GM18498 (cell line): ENCODE measurements around the gene ATAD3C.
"Not testable (repeated sequence)": the region's sequence is repeated elsewhere in the genome, so short reads cannot be mapped to it uniquely, and the experiment has no call there.

Experiments used
- ATAC-seq: cut with Tn5 transposase; IDR thresholded peaks from one replicate; pipeline ENCODE4 v1.9.1; 2021; ENCODE audit warnings: mild to moderate bottlenecking, moderate library complexity; ENCODE audit not compliant: unreplicated experiment

The ATAD3C gene

DNA sequence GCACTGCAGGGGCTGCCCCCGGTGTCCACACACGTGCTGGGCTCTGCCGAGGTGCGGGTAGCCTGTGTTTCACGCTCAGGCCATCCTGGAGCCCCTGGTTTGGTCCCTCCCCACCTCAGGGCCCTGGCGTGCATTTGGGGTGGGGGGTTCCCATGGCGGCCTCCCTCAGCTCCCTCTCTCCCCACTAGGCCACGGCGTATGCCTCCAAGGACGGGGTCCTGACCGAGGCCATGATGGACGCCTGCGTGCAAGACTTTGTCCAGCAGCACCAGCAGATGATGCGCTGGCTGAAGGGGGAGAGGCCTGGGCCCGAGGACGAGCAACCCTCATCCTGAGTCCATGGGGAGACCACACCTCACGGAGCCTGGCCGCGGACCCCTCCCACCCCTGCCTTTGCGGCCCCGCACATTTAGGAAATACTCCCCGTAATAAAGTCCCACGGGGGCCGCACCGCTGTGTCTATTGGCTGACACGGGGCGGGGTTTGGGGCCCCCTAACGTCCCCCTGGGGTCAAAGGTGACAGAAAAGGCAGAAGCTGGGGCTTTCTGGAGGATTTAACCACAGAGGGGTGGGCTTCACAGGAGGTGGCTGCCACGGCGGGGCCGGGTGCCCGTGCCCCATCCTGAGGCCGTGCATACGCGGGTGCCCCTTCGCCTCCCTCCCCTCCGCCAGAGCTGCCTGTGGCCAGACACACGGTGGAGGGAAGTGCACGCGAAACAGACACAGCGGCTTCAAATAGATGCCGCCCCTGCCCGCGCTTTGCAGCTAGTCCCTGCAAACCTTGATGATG lies 18.9 kb downstream of the ATAD3C start:
- ATAC-seq, result not testable (repeated sequence)

GRCh38 chr1:1470626-1471388 lies 21.3 kb downstream of the ATAD3C start:
- ATAC-seq, result no peak

- ATAC-seq, result peak; percentile 93
These were observed 22.0 kb downstream of the ATAD3C start, which contains the start of gene ATAD3B for GRCh38 chr1:1471389-1472052. Gene ATAD3B (plus strand): TSS chr1:1471765. CDS start chr1:1471885, 120 bp downstream.

DNA sequence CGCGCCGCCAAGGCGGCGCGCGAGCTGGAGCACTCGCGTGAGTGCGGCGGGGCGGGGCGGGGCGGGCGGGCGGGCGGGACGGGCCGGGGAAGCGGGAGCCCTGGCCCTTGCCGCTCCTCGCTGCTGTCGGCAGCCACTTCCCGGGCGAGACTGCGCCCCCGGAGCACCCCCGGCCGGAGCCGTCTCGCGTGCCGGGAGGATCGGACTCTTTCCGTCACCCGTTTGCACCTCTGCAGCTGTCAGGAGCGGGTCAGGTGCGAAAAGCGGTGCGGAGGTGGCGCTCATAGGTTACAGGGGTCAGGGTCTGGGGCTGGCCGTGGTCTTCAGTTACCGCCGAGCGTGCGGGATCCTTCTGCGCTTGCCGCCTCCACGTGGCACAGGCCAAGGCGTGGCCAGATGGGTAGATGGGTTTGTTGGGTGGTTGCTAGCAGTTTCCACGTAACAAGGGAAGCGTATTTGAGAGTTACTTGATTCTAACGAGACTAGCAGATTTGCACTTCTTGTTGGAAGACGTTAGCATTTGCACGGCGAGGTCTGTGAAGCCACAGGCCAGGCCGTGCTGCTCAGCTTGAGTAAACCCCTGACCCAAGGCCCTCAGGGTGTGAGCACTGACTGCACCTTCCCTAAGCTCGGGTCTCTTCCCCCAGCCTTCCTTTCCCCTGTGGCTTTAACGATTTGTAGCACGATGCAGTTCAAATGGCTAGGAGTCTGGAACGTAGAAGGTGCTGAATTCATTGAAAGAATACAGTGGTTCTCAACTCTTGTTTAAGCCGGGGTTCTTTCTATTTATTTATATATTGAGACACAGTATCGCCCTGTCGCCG lies 22.8 kb downstream of the ATAD3C start:
- ATAC-seq, result peak; percentile 28

DNA sequence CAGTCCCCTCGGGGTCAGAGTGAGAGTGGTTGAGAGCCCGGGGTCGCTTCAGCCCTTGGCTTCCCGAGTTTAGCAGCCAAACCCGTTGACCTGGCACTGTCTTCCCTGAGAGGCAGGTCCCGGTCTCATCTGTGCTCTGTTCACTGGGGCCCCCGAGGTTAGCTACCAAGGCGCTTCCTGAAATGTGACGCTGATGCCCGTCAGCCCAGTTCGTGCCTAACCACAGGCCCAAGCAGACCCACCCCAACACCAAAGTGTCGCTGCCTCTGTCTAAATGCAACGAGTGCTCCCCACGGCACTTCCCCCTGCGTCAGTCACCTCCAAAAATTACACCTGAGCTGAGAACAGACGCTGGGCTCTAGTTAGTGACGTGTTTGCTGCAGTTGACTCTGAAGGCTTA lies 26.5 kb downstream of the ATAD3C start:
- not testable (repeated sequence) for ATAC-seq

DNA sequence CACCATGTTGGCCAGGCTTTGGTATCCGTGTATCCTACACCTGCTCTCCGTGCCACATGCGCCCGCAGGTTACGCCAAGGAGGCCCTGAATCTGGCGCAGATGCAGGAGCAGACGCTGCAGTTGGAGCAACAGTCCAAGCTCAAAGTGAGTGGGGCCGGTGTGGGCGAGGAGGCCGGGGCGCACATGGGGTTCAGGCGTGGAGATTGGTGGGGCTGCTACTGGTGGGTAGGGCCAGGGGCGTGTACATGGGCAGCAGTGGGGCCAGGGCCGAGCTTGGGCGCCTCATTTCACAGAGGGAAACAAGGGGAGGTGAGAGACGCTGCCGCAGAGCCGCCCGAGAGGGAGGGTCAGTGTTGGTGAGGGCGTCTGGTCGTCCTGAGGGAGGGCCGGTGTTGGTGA lies 27.7 kb downstream of the ATAD3C start:
- no peak for ATAC-seq

DNA sequence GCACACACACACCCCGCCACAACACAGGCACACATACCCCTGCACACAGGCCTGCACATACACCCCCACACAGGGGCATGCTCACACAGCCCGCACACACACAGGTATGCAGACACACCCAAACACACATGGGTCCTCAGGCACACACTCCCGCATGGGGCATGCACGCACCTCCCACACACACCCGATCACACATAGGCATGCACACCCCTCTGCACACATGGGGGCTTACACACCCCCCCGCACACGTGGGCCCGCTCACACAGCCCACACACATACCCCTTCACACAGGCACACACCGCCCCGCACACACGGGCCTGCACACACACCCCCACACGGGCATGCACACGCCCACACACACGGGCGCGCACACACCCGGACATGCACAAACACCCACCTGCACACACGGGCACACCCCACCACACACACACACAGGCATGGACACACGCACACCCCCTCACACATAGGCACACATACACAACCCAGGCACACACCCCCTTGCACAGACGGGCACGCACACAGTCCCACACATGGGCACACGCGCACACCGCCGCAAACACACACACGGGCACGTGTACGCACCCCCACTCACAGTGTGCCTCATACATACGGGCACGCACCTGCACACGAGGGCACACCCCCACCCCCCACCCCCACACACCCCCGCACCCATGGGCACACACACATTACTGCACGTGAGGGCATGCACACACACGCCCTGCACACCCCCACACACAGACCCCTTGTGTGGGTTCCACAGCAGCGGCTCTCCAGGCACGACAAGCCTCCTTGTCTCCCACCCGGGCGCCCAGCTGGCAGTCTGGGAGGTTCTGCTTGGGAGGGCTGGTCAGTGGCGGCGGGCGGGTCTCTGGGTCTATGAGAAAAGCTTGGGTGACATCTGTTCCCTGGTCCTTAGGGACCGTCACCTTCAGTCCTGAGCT lies 30.3 kb downstream of the ATAD3C start:
- ATAC-seq, result no peak

- not testable (repeated sequence) for ATAC-seq
These were observed 31.0 kb downstream of the ATAD3C start for GRCh38 chr1:1480488-1480867.

DNA sequence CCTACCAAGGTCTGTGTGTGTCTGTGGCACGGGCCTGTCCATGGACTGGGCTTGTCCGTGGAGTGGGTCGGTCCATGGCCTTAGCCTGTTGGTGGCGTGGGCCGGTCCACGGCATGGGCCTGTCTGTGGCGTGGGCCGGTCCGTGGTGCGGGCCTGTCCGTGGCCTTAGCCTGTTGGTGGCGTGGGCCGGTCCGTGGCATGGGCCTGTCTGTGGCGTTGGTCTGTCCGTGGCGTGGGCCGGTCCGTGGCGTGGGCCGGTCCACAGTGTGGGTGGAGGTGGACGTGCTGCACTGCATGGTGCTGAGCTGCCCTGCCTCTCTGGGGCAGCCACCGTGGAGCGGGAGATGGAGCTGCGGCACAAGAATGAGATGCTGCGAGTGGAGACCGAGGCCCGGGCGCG lies 32.3 kb downstream of the ATAD3C start:
- not testable (repeated sequence) for ATAC-seq

DNA sequence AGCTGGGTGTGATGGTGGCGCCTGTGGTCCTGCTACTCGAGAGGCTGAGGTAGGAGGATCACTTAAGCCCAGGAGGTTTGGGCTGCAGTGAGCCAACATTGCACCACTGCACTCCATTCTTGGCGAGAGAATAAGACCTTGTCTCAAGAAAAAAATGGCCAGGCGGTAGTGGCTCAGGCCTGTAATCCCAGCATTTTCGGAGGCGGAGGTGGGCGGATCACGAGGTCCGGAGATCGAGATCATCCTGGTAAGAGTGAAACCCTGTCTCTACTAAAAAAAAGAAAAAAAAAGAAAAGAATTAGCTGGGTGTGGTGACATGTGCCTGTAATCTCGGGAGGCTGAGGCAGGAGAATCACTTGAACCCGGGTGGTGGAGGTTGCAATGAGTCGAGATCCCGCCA lies 33.4 kb downstream of the ATAD3C start:
- no peak for ATAC-seq

DNA sequence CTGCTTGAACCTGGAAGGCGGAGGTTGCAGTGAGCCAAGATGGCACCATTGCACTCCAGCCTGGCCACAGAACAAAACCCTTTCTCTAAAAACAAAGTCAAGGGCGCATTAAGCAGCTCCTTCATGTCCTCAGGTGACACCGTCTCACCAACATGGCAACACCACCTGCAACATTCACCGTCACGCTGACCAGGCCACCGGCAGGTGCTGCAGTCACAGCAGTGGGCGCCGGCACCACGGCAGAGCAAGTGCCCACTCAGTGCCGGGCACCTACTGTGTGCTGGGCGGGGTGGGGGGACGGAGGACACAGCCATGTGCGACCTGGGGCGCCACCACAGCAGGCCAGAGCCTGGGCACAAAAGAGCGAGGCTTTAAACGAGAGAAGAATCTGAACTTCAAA lies 34.2 kb downstream of the ATAD3C start:
- no peak for ATAC-seq

DNA sequence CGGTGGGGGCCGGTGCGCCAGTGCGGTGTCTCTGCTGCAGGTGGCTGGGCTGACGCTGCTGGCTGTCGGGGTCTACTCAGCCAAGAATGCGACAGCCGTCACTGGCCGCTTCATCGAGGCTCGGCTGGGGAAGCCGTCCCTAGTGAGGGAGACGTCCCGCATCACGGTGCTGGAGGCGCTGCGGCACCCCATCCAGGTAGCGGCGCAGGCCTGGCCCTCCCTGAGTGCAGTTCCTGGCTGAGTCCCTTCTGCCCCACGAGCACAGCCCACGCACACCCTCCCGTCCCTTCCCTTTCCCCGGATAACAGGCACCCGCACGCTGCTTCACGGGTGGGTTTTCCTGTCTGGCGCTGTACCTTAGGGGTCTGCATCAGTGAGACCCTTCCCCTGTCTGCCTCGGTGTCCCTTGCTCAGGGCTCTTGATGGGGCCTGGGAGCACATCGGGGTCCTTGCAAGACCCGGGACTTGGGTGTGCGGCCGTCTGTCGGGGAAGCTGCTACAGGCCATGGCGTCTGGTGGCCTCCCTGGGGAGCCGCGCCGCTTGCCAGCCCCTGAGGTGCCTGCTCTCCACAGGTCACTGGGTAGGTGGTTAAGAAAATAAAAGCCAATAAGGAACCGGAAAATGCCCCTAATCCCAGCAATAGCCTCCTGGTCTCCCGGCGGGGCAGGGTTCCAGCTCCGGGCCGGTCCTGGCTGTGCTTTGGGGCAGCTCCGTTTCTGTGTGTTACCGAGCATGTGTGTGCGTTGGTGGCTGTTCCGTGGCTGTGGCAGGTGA lies 35.7 kb downstream of the ATAD3C start:
- ATAC-seq, result not testable (repeated sequence)

- ATAC-seq, result not testable (repeated sequence)
These were observed 36.3 kb downstream of the ATAD3C start for GRCh38 chr1:1485755-1486317.

GRCh38 chr1:1487701-1488100 lies 38.2 kb downstream of the ATAD3C start:
- ATAC-seq, result no peak

GRCh38 chr1:1489231-1489630 lies 39.7 kb downstream of the ATAD3C start:
- no peak for ATAC-seq

GRCh38 chr1:1489861-1490260 lies 40.4 kb downstream of the ATAD3C start:
- ATAC-seq, result no peak

GRCh38 chr1:1490633-1491230 lies 41.2 kb downstream of the ATAD3C start:
- no peak for ATAC-seq

DNA sequence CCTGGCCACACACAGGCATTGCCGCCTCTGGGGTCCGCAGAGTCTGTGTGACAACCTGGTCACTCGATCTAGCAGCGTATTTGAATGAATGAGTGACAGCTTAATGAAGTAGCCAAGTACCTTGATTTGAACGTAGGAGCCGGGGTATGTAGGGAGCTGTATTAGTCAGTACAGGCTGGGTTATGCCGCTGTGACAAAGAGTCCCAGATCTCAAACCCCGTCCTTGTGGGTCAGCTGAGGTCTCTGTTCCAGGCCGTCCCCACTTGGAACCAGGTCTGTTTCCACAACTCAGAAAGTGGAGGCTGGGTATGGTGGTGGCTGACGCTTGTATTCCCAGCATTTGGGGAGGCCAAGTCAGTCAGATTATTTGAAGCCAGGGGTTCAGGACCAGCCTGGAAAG lies 42.1 kb downstream of the ATAD3C start:
- no peak for ATAC-seq
